ENCODE measurements around the gene HMGN5.

The HMGN5 gene

GRCh38 chrX:81201671-81202455 lies at the start of gene HMGN5, which contains the start of gene SH3BGRL:
HMGN5 (minus strand) TSS chrX:81201913; CDS start chrX:81121549, 80,364 bp downstream.
SH3BGRL (plus strand) TSS chrX:81202102; CDS start chrX:81202201, 99 bp downstream.
- DNase-seq (ENCODE audit: low read depth), result peak; percentile 42

- DNase-seq (ENCODE audit: low read depth), result no peak
Measured at GRCh38 chrX:81241753-81242152, 40.0 kb upstream of the HMGN5 start.

GRCh38 chrX:81240701-81241331 lies 39.1 kb upstream of the HMGN5 start:
- no peak for DNase-seq (ENCODE audit: low read depth)

- no peak for DNase-seq (ENCODE audit: low read depth)
Measured at GRCh38 chrX:81238166-81238565, 36.5 kb upstream of the HMGN5 start.

- DNase-seq (ENCODE audit: low read depth), result no peak
Measured at GRCh38 chrX:81237516-81237915, 35.8 kb upstream of the HMGN5 start.

GRCh38 chrX:81232218-81232617 lies 30.5 kb upstream of the HMGN5 start:
- no peak for DNase-seq (ENCODE audit: low read depth)

GRCh38 chrX:81231476-81231875 lies 29.8 kb upstream of the HMGN5 start:
- DNase-seq (ENCODE audit: low read depth), result no peak

- no peak for DNase-seq (ENCODE audit: low read depth)
Measured at GRCh38 chrX:81229901-81230300, 28.2 kb upstream of the HMGN5 start.

GRCh38 chrX:81229229-81229628 lies 27.5 kb upstream of the HMGN5 start:
- DNase-seq (ENCODE audit: low read depth), result no peak

- DNase-seq (ENCODE audit: low read depth), result no peak
Measured at GRCh38 chrX:81215685-81216084, 14.0 kb upstream of the HMGN5 start.

GRCh38 chrX:81208916-81209315 lies 7.2 kb upstream of the HMGN5 start:
- no peak for DNase-seq (ENCODE audit: low read depth)

GRCh38 chrX:81206476-81206875 lies 4.8 kb upstream of the HMGN5 start:
- no peak for DNase-seq (ENCODE audit: low read depth)

- no peak for DNase-seq (ENCODE audit: low read depth)
Measured at GRCh38 chrX:81205551-81205950, 3.8 kb upstream of the HMGN5 start.

GRCh38 chrX:81202943-81203342 lies 1.2 kb upstream of the HMGN5 start:
- DNase-seq (ENCODE audit: low read depth), result no peak

- no peak for DNase-seq (ENCODE audit: low read depth)
Measured at GRCh38 chrX:81202456-81202819, 725 bp upstream of the HMGN5 start.

GRCh38 chrX:81201071-81201470 lies 642 bp downstream of the HMGN5 start:
- DNase-seq (ENCODE audit: low read depth), result no peak

- peak; percentile 26 for DNase-seq (ENCODE audit: low read depth)
Measured at GRCh38 chrX:81195712-81196111, 6.0 kb downstream of the HMGN5 start.

GRCh38 chrX:81195259-81195658 lies 6.5 kb downstream of the HMGN5 start:
- no peak for DNase-seq (ENCODE audit: low read depth)

- no peak for DNase-seq (ENCODE audit: low read depth)
Measured at GRCh38 chrX:81174286-81174685, 27.4 kb downstream of the HMGN5 start.

GRCh38 chrX:81168391-81168790 lies 33.3 kb downstream of the HMGN5 start:
- DNase-seq (ENCODE audit: low read depth), result no peak

- peak; percentile 72 for DNase-seq (ENCODE audit: low read depth)
Measured at GRCh38 chrX:81121513-81122363, 80.0 kb downstream of the HMGN5 start.

GRCh38 chrX:81120936-81121371 lies 80.8 kb downstream of the HMGN5 start:
- no peak for DNase-seq (ENCODE audit: low read depth)
